ENCODE data around the gene SMLR1. TPM values are rescaled to one million over a fixed set of nuclear protein-coding genes. Genes with fewer than 3 reads are reported as not detected.

The SMLR1 gene
- total RNA-seq, 4 donors from 2014 or later: not detected

DNA sequence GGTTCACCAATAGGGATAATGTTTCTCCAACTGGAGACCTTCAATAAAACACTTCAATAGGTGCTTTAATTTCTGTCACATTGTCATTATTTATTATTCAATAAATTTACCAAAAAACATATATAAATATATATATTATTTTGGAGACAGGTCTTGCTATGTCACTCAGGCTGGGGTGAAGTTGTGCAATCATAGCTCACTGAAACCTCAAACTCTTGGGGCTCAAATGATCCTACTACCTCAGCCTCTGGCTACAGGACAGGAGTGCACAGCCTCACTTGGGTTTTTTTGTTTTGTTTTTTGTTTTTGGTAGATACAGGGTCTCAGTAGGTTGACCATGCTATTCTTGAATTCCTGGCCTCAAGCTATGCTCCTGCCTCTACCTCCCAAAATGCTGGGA lies 9.9 kb downstream of the SMLR1 start:
- no peak overlapping the region for H3K4me3 ChIP-seq (ENCODE audit: low read depth, poor library complexity, severe bottlenecking)
- DNase-seq (ENCODE audit: low spot score in 2 of 2): no peak
- TF ChIP-seq CTCF (IDR thresholded peaks at IDR 0.05): no peak
- no peak for TF ChIP-seq POLR2A (IDR thresholded peaks at IDR 0.05)
- intact Hi-C loops (cut with DNase I; ENCODE audit: low total_unique reads): no loop called here

GRCh38 chr6:130838250-130838860 lies 11.1 kb downstream of the SMLR1 start:
- WGBS, 2 donors: 84 to 86% methylated on average over 6 of the region's 6 CpGs
- DNase-seq (ENCODE audit: low spot score in 2 of 2): no peak
- TF ChIP-seq POLR2A (IDR thresholded peaks at IDR 0.05) (no peak), CTCF (IDR thresholded peaks at IDR 0.05) (no peak)
- no peak overlapping the region for H3K4me3 ChIP-seq (ENCODE audit: low read depth, poor library complexity, severe bottlenecking)
- intact Hi-C loops (cut with DNase I; ENCODE audit: low total_unique reads): no loop called here

GRCh38 chr6:130838951-130839350 lies 11.7 kb downstream of the SMLR1 start:
- 61 to 64% methylated on average over 5 of the region's 5 CpGs for WGBS, 2 donors
- TF ChIP-seq CTCF (IDR thresholded peaks at IDR 0.05) (no peak), POLR2A (IDR thresholded peaks at IDR 0.05) (no peak)
- no peak overlapping the region for H3K4me3 ChIP-seq (ENCODE audit: low read depth, poor library complexity, severe bottlenecking)
- no peak for DNase-seq (ENCODE audit: low spot score in 2 of 2)
- intact Hi-C loops (cut with DNase I; ENCODE audit: low total_unique reads): no loop called here

DNA sequence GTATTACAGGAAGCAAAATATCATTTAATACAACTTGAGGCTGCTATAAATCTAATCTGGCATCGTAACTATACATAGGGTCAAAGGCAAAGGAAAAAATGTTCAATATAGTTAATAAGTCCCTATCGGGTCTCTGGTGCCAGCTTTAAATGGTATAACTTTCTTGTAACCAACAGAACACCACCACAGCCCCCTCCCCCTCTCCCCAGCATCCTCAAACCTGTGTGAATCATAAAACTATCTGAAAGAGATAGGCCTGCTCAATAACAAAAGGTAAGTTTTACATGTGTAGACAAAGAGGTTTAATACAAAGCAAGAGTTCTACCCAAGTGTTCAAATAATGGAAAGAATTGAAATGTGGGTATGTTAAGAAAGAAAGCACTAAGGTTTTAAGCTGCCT lies 12.2 kb downstream of the SMLR1 start:
- no peak for DNase-seq (ENCODE audit: low spot score in 2 of 2)
- 78 to 87% methylated on average over 2 of the region's 2 CpGs for WGBS, 2 donors
- no peak for TF ChIP-seq POLR2A (IDR thresholded peaks at IDR 0.05)
- no peak for TF ChIP-seq CTCF (IDR thresholded peaks at IDR 0.05)
- intact Hi-C loops (cut with DNase I; ENCODE audit: low total_unique reads): no loop called here
- H3K4me3 ChIP-seq (ENCODE audit: low read depth, poor library complexity, severe bottlenecking): no peak overlapping the region

GRCh38 chr6:130840050-130840449 lies 12.8 kb downstream of the SMLR1 start:
- TF ChIP-seq CTCF (IDR thresholded peaks at IDR 0.05): no peak
- TF ChIP-seq POLR2A (IDR thresholded peaks at IDR 0.05): no peak
- DNase-seq (ENCODE audit: low spot score in 2 of 2): no peak
- intact Hi-C loops (cut with DNase I; ENCODE audit: low total_unique reads): loop anchor here (10.0 kb wide), 1 partner anchor 515 kb away; no protein-coding TSS in a partner anchor
- WGBS, 2 donors: 94 to 97% methylated on average over 2 of the region's 2 CpGs
- H3K4me3 ChIP-seq (ENCODE audit: low read depth, poor library complexity, severe bottlenecking): no peak overlapping the region

All from lower leg skin (tissue), 4 donors.